Cerebellar cortex (tissue), 1 donor: ENCODE measurements around the gene CDH13.

Source experiments
- DNase-seq: peaks from one replicate; pipeline ENCODE4 v3.0.0-alpha.2; 2015; ENCODE audit warnings: low spot score

CDH13 gene

DNA sequence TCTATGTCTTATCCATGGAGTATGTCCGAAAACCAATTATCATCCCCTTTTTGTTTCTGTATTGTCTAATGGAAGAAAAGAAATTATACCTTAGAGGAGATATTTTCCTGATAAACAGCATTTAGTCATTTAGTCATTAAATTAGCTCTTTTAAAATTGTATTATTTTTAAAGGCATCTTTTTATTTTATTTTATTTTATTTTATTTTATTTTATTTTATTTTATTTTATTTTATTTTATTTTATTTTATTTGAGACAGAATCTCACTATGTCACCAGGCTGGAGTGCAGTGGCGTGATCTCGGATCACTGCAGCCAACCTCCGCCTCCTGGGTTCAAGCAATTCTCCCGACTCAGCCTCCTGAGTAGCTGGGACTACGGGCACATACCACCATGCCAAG lies 559.1 kb downstream of the CDH13 start:
- DNase-seq, result no peak

DNA sequence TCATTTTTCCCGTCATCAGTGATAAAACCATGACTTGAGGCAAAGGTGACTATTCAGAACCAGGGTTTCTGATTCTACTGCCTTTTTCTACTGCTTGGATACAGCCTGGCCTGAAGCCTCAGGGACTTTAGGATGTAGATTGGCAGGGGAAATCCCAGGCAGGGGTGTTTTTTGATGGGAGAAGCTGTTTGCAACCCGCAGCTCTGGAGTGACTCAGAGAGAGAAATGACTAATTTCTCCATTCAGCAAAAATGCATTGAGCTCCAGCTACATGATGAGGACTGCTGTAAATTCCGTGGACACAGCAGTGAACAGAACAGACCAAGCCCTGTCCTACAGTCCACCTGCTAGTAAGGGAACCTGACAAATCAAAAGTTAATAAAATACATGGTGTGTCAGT lies 560.6 kb downstream of the CDH13 start:
- no peak for DNase-seq

DNA sequence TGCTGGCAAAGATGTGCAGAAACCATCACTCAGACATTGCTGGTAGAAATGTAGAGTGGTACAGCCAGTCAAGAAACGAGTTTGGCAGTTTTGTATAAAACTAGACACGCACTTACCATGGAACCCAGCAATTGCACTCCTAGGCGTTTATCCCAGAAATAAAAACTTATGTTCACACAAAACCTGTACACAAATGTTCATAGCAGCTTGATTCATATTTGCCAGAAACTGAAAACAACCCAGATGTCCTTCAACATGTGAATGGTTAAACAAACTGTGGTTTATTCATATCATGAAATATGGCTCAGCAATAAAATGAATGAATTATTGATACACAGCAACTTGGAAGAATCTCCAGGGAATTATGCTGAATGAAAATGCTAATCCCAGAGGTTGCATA lies 570.0 kb downstream of the CDH13 start:
- DNase-seq, result no peak

DNA sequence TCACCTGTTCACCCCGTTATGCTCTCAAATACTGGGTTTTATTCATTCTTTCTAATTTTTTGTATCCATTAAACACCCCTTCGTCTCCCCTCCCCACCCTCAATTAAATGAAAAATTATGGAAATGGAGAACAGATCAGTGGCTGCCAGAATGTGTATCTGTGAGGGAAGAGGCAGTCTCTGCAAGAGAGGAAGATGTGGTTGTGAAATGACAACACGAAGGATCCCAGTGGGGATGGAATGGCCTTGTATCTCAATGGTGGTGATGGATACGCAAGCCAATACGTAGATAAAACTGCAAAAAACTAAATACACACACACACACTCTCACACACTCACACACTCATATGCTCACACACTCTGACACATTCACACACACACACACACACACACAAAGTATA lies 570.7 kb downstream of the CDH13 start:
- DNase-seq, result no peak

GRCh38 chr16:83198977-83199376 lies 572.2 kb downstream of the CDH13 start:
- peak; percentile 14 for DNase-seq

- DNase-seq, result peak; percentile 90
These were observed 573.4 kb downstream of the CDH13 start for GRCh38 chr16:83200005-83200779.

DNA sequence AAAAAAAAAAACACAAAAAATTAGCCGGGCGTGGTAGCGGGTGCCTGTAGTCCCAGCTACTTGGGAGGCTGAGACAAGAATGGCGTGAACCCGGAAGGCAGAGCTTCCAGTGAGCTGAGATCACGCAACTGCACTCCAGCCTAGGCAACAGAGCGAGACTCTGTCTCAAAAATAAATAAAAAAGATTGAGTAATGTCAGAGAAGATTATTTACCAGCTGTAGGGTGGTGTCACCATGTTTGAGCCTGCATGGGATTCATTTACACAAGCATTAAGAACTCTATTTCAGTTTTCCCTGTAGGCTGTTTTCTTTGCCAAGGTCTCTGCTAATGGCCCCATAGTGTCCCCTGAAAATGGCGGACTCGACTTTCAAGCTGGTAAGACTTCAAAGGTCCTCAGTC lies 575.0 kb downstream of the CDH13 start:
- DNase-seq, result no peak

DNA sequence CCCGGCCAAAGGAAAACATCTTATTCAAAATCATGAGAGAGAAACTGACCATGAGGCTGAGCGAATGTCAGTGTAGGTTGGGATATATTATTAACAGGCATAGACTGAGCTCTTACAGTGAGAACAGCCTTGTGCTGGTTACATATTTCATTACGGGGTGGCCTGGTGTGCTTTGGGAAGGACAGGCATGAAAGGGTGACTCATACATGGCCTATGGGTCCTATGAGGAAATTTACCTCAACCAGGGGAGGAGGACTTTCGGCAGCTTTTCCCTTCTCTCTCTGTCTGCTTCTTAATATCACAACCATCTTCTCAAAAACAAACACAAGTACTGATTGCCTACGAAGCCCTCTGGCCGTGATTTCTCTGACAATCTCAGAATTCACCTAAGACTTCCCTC lies 579.1 kb downstream of the CDH13 start:
- DNase-seq, result no peak

- DNase-seq, result no peak
These were observed 579.7 kb downstream of the CDH13 start for GRCh38 chr16:83206426-83206825.

DNA sequence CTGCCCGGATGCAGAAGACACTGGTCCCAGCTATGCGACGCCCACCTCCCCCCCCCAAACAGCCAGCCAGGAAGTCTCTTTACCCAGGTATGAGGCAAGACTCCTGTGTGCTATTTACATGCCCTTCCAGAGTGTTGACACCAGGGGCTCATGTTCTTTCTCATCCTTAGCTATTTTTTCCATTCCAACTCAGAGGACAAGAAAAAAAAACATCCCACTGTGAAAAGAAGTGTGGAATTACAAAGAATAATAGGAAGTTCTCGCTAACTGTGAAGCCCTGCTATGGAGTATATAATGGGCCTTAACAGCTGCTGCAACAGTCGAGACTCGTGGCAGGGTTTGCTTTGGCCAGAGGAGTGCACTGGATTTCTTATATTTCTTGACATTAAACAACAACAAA lies 584.9 kb downstream of the CDH13 start:
- DNase-seq, result no peak

GRCh38 chr16:83212301-83212841 lies 585.6 kb downstream of the CDH13 start:
- DNase-seq, result no peak

- DNase-seq, result no peak
These were observed 587.9 kb downstream of the CDH13 start for GRCh38 chr16:83214671-83215070.

DNA sequence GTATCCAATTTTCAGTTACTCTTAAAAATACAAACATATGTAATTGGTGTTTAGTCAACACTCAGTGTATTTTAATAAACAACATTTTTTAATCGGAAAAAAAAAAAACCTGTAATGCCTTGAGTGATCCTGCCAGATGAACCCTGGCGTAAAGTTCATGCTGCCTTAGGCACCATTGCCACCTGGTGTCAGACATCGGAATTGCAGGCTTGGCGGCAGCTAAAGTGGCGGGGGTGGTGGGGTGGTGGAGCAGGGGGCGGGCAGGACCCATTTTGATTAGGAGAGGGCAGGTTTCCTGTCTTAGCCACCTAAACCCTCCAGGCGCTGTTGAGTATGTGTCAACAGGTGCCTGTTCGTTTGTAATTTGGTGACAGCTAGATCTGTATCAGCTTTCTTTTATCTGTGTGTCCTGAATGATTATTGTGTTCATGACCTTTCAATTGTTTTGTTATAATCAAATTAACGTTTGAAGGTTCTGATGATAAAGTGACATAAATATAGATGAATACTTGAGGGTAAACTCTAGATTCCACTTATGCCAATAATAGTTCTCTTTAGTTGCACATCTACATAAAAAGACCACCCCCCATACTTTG lies 588.7 kb downstream of the CDH13 start:
- DNase-seq, result no peak

DNA sequence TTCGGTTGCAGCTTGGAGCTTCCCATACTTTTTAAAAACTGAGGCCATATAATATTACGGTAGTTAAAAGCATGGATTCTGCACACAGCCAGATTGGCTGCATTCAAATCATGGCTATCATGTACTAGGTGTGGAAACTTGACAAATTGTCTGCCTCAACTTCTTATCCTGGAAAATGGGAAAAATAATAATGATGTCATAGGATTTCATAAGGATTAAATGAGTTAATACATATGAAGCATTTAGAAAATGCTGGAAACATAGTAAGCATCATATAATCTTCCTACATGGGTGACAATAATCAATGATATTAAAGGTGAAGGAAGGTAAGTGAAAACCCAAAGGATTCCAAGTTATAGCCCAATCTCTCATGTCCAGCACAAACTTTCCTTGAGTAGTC lies 592.5 kb downstream of the CDH13 start:
- no peak for DNase-seq

DNA sequence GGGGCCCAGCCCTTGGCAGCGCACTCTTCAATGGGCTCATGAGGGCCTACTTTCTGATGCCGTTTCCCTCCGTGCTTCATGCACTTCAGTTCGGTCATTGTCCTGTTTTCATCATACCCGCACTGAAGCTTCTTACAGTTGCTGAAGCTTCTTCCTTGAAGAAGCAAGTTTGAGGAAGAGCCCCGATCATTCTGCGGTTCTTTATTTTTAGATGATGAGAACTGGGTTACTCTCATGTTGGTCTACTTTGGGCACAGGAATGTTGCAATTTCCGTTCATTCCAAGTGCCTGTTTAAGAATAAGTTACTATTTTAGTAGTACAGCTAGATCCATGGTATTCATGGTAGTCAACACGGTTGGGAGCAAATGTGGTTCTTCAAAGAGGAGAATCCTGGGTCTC lies 593.3 kb downstream of the CDH13 start:
- DNase-seq, result no peak

DNA sequence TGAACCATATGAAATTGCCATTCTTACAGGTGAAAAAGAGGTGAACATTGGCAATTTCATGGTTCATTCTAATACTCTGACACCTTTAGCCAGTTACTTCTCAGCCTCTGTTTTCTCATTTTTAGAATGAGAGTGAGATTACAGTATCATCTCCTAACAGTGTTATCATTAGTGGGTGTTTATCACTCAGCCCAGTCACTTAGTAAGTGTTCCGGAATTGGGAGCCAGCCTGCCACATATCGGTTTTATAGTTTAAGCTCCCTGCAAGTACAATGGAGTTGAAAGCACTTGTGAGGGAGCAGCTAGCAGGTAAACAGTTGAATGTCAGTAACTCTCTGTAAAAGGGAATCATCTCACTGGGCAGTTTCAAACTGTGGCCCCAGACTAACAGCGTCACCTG lies 597.9 kb downstream of the CDH13 start:
- no peak for DNase-seq

DNA sequence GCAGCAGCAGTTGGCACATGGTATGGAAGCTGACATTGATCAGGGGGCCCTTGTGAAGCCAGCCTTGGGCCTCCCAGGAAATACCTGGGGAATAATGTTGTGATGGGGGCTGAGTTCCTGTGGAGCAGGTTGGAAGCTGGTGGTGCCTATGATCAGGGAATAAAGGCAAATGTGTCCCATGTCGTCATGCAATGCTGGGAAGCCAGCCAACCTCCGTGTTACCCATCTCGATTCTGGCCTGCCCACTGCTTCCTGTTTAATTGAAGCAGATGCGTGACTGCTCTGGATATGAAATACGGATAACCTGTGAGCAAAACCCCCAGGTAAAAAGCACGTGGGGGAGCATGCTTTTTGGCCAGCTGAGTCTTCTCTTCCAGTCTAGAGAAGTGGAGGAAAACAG lies 600.6 kb downstream of the CDH13 start:
- DNase-seq, result no peak

DNA sequence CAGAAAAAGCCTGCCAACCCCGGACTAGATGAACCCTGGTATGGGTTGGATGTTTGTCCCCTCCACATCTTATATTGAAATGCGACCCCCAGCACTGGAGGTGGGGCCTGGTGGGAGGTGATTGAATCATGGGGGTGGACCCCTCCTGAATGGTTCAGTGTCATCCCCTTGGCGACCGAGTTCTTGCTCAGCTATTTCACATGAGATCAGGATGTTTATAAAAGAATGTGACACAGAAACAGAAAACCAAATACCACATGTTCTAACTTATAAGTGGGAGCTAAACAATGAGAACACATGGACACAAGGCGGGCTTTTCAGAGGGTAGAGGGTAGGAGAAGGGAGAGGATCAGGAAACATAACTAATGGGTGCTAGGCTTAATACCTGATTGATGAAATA lies 605.0 kb downstream of the CDH13 start:
- no peak for DNase-seq

DNA sequence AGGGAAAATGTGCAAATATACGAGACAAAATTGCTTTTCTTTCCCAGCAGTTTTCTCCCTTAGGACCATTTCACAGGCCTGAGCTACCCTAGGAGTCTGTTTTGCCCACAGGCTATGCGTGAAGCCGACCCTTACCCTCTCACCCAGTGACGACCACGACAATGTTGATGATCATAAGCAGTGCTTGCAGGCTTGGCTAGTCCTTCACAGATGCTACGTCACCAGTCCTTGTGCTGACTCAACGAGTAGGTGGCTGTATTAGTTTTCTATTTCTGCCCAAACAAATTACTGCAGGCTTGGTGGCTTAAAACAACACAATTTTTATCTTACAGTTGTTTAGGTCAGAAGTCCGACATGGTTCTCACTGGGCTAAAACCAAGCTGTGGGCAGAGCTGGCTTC lies 606.4 kb downstream of the CDH13 start:
- DNase-seq, result no peak

DNA sequence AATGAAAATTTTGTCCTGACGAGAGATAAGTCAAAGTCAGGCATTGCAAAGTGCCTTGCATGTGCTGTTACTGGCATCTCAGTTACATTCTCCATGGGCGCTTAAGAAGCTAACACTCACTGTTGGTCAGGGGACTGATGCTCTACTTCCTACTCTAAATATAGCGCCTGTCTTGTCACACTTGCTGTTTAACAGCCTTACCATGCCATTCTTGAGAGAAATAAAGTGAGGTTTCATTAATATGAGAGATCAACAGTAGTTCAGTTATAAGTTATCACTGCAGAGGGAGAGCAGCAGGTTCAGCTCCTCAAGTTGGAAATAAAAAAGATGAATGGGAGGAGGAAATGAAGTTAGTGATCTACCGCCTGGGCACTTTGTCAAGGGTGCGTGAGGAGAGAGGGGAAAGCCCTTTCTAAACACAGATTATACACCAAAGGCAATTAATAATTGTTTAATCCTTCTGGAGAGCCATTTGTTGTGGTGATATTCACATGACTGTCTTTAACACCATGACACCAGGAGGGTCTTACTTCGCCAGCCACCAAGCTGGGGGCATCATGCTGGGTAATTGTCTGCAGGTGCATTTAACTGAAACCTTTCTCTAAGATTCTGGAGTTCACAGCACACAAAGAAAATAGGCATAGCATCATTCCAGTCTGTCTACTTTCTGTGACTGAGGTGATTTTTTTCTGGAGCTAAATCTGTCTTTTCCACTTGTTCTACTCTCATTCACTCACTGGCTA lies 612.4 kb downstream of the CDH13 start:
- no peak for DNase-seq

DNA sequence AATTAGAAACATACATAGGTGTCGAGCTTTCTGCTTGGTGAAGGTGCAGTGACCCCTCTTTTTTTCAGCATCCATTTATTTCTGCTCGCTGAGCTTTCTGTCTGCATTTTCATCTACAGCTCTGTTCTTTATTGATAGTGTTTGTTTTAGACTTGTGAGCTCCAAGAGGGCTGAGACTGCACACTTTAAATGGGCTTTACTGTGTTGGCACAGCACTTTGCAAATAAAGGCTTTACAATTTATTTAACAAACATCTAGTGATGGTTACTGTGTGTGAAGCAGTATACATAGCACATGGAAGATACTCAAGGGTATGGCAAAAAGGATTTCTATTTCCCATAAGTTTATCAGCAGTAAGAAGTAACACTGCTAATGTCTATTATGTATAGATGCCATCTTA lies 617.3 kb downstream of the CDH13 start:
- DNase-seq, result no peak

GRCh38 chr16:83245061-83245460 lies 618.3 kb downstream of the CDH13 start:
- no peak for DNase-seq

GRCh38 chr16:83247767-83248372 lies 621.1 kb downstream of the CDH13 start:
- no peak for DNase-seq
